HCT116 (cell line): ENCODE measurements around the gene TMEM201.

ENCODE experiments used
- CEBPB ChIP-seq: IDR thresholded peaks from 2 replicates; pipeline ENCODE4 v1.6.1; 2012; ENCODE audit warnings: low read depth
- CTCF ChIP-seq, 3 experiments: fragments of 200-600 bp in 1 of 3; sonication (generic) in 1 of 3; IDR thresholded peaks in 2 of 3; conservative IDR thresholded peaks in 1 of 3; 2 replicates each; pipeline ENCODE4 v1.5.1; 2012 to 2017; ENCODE audit warnings: low read depth in 2 of 3, low read length in 2 of 3, antibody characterized with exemption in 1 of 3, borderline replicate concordance in 1 of 3, control low read depth in 1 of 3, mild to moderate bottlenecking in 1 of 3, mixed read lengths in 1 of 3, mixed run types in 1 of 3, moderate library complexity in 1 of 3; ENCODE audit not compliant: insufficient read depth in 1 of 3
- EZH2 ChIP-seq: fragments of 200-600 bp; sonication (generic); IDR thresholded peaks from 2 replicates; pipeline ENCODE4 v1.6.1; 2017; ENCODE audit warnings: antibody characterized with exemption, mixed run types
- FOSL1 ChIP-seq: IDR thresholded peaks from 2 replicates; pipeline ENCODE4 v1.6.1; 2012; ENCODE audit warnings: low read depth
- JUND ChIP-seq: IDR thresholded peaks from 2 replicates; pipeline ENCODE4 v1.6.1; 2012
- POLR2A ChIP-seq: IDR thresholded peaks from 2 replicates; pipeline ENCODE4 v1.7.0; 2011; ENCODE audit warnings: borderline replicate concordance; ENCODE audit not compliant: insufficient read depth, insufficient read length; ENCODE audit errors: extremely low read depth
- POLR2AphosphoS5 ChIP-seq: IDR thresholded peaks from 2 replicates; pipeline ENCODE4 v1.6.1; 2011; ENCODE audit warnings: mild to moderate bottlenecking, low read depth, low read length, moderate library complexity
- RAD21 ChIP-seq: IDR thresholded peaks from 2 replicates; pipeline ENCODE4 v1.6.1; 2012; ENCODE audit warnings: low read depth, mild to moderate bottlenecking
- YY1 ChIP-seq: IDR thresholded peaks from 2 replicates; pipeline ENCODE4 v1.6.1; 2011; ENCODE audit warnings: low read length, low read depth, moderate library complexity, mild to moderate bottlenecking; ENCODE audit not compliant: insufficient replicate concordance; ENCODE audit errors: extremely low read depth
- ZBTB33 ChIP-seq: IDR thresholded peaks from 2 replicates; pipeline ENCODE4 v1.6.1; 2011; ENCODE audit warnings: mild to moderate bottlenecking, low read length, moderate library complexity; ENCODE audit not compliant: insufficient replicate concordance; ENCODE audit errors: extremely low read depth

- no peak for TF ChIP-seq RAD21
- TF ChIP-seq CEBPB = no peak
- TF ChIP-seq POLR2A = no peak
- no peak for TF ChIP-seq ZBTB33
- TF ChIP-seq EZH2 = no peak
- TF ChIP-seq JUND = no peak
- no peak for TF ChIP-seq CTCF (IDR thresholded peaks at IDR 0.05 in 2 of 3, conservative IDR thresholded peaks at IDR 0.05 in 1 of 3; ENCODE audit: borderline replicate concordance in 1 of 3, insufficient read depth in 1 of 3, low read depth in 2 of 3, low read length in 2 of 3)
- TF ChIP-seq FOSL1 = no peak
- TF ChIP-seq YY1 = no peak
- TF ChIP-seq POLR2AphosphoS5 = no peak
Observed at GRCh38 chr1:9603766-9604753, 15.3 kb downstream of the TMEM201 start.
